GM20431 (cell line): ENCODE data around the gene FAM163B.

Experiments
- in situ Hi-C: fragments of 300-500 bp; cut with MseI, MboI; formaldehyde crosslinking; loops from one replicate; pipeline ENCODE4 v1.15.0; 2020; ENCODE audit warnings: low sequenced_read_pairs; ENCODE audit not compliant: unreplicated experiment

Gene FAM163B

GRCh38 chr9:133621725-133622267, 12.6 kb upstream of the FAM163B start:
- in situ Hi-C loops: no loop called here

- in situ Hi-C loops: no loop called here
Observed at GRCh38 chr9:133619791-133620190, 10.6 kb upstream of the FAM163B start.

GRCh38 chr9:133618726-133619125, 9.5 kb upstream of the FAM163B start:
- in situ Hi-C loops: no loop called here

- in situ Hi-C loops: no loop called here
Observed at GRCh38 chr9:133616643-133617405, 7.6 kb upstream of the FAM163B start.

- in situ Hi-C loops: no loop called here
Observed at GRCh38 chr9:133615606-133616188, 6.5 kb upstream of the FAM163B start.

- in situ Hi-C loops: no loop called here
Observed at GRCh38 chr9:133615186-133615585, 6.0 kb upstream of the FAM163B start.

- in situ Hi-C loops: no loop called here
Observed at GRCh38 chr9:133614678-133615077, 5.5 kb upstream of the FAM163B start.

- in situ Hi-C loops: no loop called here
Observed at GRCh38 chr9:133614056-133614455, 4.9 kb upstream of the FAM163B start.

GRCh38 chr9:133613432-133613831, 4.2 kb upstream of the FAM163B start:
- in situ Hi-C loops: no loop called here

GRCh38 chr9:133612816-133613215, 3.6 kb upstream of the FAM163B start:
- in situ Hi-C loops: no loop called here

- in situ Hi-C loops: no loop called here
Observed at GRCh38 chr9:133612051-133612450, 2.9 kb upstream of the FAM163B start.

- in situ Hi-C loops: no loop called here
Observed at GRCh38 chr9:133610845-133611244, 1.7 kb upstream of the FAM163B start.

GRCh38 chr9:133608889-133609288, 300 bp downstream of the FAM163B start:
- in situ Hi-C loops: no loop called here

GRCh38 chr9:133608382-133608781, 807 bp downstream of the FAM163B start:
- in situ Hi-C loops: no loop called here

- in situ Hi-C loops: no loop called here
Observed at GRCh38 chr9:133607976-133608375, 1.2 kb downstream of the FAM163B start.

- in situ Hi-C loops: no loop called here
Observed at GRCh38 chr9:133607381-133607780, 1.8 kb downstream of the FAM163B start.

- in situ Hi-C loops: no loop called here
Observed at GRCh38 chr9:133606708-133607025, 2.5 kb downstream of the FAM163B start.

GRCh38 chr9:133605856-133606707, 3.1 kb downstream of the FAM163B start:
- in situ Hi-C loops: no loop called here

- in situ Hi-C loops: no loop called here
Observed at GRCh38 chr9:133605446-133605845, 3.7 kb downstream of the FAM163B start.

GRCh38 chr9:133604856-133605255, 4.3 kb downstream of the FAM163B start:
- in situ Hi-C loops: no loop called here

GRCh38 chr9:133604214-133604613, 5.0 kb downstream of the FAM163B start:
- in situ Hi-C loops: no loop called here
